A549 treated with AZD9567 at 1 μM for 4 hours (cell line): ENCODE results near the gene FOXO3. TPM values are rescaled to one million over a fixed set of nuclear protein-coding genes. Genes with fewer than 3 reads are reported as not detected.

ENCODE experiments used
- total RNA-seq: library from RNA; stranded (reverse); fragments of 200-300 nt; extraction: Qiagen RNA extraction; gene quantifications from 5 replicates; pipeline ENCODE4 v1.2.3, GENCODE V29; 2022; ENCODE audit not compliant: insufficient read depth

FOXO3 gene
- total RNA-seq, result 9.0 to 11.4 TPM (median 11.1 TPM) in 5 replicates

DNA sequence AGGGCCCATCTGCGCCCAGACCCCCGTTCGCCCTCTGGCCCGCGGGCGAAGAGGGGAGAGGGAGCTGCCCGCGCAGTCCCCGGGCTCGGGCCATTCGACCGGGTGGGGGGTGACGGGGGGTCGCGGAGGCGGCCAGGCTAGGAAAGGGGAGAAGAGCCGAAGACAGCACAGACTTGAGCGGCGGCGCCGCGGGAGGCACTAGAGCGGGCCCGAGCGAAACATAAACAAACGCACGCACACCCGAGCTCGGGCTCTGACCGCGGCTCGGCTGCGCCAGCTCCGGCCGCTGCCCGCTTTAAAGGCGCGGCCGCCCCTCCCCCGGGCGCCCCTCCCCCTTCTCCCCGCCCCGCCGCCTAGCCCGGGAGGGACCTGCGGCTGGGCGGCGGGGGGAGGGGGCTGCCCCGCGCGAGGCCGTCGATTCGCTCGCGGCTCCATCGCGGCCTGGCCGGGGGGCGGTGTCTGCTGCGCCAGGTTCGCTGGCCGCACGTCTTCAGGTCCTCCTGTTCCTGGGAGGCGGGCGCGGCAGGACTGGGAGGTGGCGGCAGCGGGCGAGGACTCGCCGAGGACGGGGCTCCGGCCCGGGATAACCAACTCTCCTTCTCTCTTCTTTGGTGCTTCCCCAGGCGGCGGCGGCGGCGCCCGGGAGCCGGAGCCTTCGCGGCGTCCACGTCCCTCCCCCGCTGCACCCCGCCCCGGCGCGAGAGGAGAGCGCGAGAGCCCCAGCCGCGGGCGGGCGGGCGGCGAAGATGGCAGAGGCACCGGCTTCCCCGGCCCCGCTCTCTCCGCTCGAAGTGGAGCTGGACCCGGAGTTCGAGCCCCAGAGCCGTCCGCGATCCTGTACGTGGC is at the start of gene FOXO3:
FOXO3 (plus strand) TSS at position 455 of the 846 bp plus-strand sequence; CDS start at position 747, 292 bp downstream.

